ENCODE results near the gene UBP1. TPM values are rescaled to one million over a fixed set of nuclear protein-coding genes. Genes with fewer than 3 reads are reported as not detected.

UBP1 gene
- total RNA-seq, 1 experiment from 2014 or later: 69.5 TPM

DNA sequence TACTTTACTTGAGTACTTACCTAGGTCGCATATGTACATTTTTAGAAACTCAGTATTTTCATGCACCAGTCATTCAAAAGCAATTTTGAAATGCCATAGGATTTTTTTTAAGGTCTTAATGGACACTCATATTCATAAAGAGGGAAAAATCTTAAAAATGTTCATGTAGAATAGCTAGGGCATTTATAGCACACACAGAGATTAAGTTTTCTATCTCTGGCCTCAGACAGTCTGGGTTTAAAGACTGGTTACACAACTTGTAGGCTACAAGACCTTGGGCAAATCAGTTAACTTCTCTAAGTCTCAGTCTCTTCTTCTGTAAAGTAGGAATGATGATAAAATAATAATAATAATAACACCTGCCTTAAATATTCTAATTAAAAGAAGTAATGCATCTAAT is 48.5 kb upstream of the UBP1 start:
- TF ChIP-seq, protein P1, sequence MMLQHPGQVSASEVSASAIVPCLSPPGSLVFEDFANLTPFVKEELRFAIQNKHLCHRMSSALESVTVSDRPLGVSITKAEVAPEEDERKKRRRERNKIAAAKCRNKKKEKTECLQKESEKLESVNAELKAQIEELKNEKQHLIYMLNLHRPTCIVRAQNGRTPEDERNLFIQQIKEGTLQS (IDR thresholded peaks at IDR 0.05): no peak
- TF ChIP-seq SIN3A (IDR thresholded peaks at IDR 0.05; ENCODE audit: low read depth) (no peak), YY1 (IDR thresholded peaks at IDR 0.05; ENCODE audit: extremely low read depth, insufficient replicate concordance, low read depth, low read length) (no peak), SRF (IDR thresholded peaks at IDR 0.05; ENCODE audit: low read depth) (no peak), CBX3 (IDR thresholded peaks at IDR 0.05; ENCODE audit: low read depth) (no peak), FOSL1 (IDR thresholded peaks at IDR 0.05; ENCODE audit: low read depth) (no peak), TCF7L2 (IDR thresholded peaks at IDR 0.05; ENCODE audit: borderline replicate concordance, extremely low read depth, insufficient read depth, insufficient read length) (no peak), SP1 (IDR thresholded peaks at IDR 0.05; ENCODE audit: low read depth) (no peak), POLR2AphosphoS5 (IDR thresholded peaks at IDR 0.05; ENCODE audit: low read depth, low read length) (no peak), EGR1 (IDR thresholded peaks at IDR 0.05; ENCODE audit: low read depth) (no peak)
- TF ChIP-seq, protein P2, sequence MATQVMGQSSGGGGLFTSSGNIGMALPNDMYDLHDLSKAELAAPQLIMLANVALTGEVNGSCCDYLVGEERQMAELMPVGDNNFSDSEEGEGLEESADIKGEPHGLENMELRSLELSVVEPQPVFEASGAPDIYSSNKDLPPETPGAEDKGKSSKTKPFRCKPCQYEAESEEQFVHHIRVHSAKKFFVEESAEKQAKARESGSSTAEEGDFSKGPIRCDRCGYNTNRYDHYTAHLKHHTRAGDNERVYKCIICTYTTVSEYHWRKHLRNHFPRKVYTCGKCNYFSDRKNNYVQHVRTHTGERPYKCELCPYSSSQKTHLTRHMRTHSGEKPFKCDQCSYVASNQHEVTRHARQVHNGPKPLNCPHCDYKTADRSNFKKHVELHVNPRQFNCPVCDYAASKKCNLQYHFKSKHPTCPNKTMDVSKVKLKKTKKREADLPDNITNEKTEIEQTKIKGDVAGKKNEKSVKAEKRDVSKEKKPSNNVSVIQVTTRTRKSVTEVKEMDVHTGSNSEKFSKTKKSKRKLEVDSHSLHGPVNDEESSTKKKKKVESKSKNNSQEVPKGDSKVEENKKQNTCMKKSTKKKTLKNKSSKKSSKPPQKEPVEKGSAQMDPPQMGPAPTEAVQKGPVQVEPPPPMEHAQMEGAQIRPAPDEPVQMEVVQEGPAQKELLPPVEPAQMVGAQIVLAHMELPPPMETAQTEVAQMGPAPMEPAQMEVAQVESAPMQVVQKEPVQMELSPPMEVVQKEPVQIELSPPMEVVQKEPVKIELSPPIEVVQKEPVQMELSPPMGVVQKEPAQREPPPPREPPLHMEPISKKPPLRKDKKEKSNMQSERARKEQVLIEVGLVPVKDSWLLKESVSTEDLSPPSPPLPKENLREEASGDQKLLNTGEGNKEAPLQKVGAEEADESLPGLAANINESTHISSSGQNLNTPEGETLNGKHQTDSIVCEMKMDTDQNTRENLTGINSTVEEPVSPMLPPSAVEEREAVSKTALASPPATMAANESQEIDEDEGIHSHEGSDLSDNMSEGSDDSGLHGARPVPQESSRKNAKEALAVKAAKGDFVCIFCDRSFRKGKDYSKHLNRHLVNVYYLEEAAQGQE (IDR thresholded peaks at IDR 0.05; ENCODE audit: low read depth): no peak
- TF ChIP-seq, protein P3, sequence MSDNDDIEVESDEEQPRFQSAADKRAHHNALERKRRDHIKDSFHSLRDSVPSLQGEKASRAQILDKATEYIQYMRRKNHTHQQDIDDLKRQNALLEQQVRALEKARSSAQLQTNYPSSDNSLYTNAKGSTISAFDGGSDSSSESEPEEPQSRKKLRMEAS (IDR thresholded peaks at IDR 0.05): no peak
- TF ChIP-seq, protein P4, sequence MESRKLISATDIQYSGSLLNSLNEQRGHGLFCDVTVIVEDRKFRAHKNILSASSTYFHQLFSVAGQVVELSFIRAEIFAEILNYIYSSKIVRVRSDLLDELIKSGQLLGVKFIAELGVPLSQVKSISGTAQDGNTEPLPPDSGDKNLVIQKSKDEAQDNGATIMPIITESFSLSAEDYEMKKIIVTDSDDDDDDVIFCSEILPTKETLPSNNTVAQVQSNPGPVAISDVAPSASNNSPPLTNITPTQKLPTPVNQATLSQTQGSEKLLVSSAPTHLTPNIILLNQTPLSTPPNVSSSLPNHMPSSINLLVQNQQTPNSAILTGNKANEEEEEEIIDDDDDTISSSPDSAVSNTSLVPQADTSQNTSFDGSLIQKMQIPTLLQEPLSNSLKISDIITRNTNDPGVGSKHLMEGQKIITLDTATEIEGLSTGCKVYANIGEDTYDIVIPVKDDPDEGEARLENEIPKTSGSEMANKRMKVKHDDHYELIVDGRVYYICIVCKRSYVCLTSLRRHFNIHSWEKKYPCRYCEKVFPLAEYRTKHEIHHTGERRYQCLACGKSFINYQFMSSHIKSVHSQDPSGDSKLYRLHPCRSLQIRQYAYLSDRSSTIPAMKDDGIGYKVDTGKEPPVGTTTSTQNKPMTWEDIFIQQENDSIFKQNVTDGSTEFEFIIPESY (IDR thresholded peaks at IDR 0.05; ENCODE audit: extremely low read depth, insufficient replicate concordance, low read length): no peak
- TF ChIP-seq, protein P5, sequence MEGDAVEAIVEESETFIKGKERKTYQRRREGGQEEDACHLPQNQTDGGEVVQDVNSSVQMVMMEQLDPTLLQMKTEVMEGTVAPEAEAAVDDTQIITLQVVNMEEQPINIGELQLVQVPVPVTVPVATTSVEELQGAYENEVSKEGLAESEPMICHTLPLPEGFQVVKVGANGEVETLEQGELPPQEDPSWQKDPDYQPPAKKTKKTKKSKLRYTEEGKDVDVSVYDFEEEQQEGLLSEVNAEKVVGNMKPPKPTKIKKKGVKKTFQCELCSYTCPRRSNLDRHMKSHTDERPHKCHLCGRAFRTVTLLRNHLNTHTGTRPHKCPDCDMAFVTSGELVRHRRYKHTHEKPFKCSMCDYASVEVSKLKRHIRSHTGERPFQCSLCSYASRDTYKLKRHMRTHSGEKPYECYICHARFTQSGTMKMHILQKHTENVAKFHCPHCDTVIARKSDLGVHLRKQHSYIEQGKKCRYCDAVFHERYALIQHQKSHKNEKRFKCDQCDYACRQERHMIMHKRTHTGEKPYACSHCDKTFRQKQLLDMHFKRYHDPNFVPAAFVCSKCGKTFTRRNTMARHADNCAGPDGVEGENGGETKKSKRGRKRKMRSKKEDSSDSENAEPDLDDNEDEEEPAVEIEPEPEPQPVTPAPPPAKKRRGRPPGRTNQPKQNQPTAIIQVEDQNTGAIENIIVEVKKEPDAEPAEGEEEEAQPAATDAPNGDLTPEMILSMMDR (IDR thresholded peaks at IDR 0.05 in 2 of 3, conservative IDR thresholded peaks at IDR 0.05 in 1 of 3; ENCODE audit: borderline replicate concordance in 1 of 3, insufficient read depth in 1 of 3, low read depth in 2 of 3, low read length in 2 of 3): no peak
- ChIA-PET CTCF (interaction anchor here (0.5 kb wide), 1 partner anchor 379 kb away, joined by 5 read pairs; no protein-coding TSS in a partner anchor), POLR2A (no interaction called here), RAD21 (ENCODE audit: low non-redundant PET in 1 of 2, low total read pairs in 2 of 2, uncharacterized antibody in 2 of 2, unreplicated experiment in 2 of 2) (no interaction called here)
- Histone ChIP-seq H4K20me1 (ENCODE audit: insufficient read depth) (no peaks in the 10 kb centered on the region), H3K9me3 (ENCODE audit: control insufficient read depth in 1 of 2, insufficient read depth in 1 of 2, low read depth in 1 of 2, low read length in 2 of 2) (no peaks in the 10 kb centered on the region), H3K27ac (ENCODE audit: low read depth, low read length) (no peak overlapping the region), H3K79me2 (ENCODE audit: insufficient read depth, low read length) (no peaks in the 10 kb centered on the region), H2AFZ (ENCODE audit: low read depth, low read length, poor library complexity, severe bottlenecking) (no peak overlapping the region), H3K4me1 (ENCODE audit: control insufficient read depth in 1 of 2, insufficient read depth in 2 of 2, low read length in 2 of 2) (no peaks in the 10 kb centered on the region), H3K36me3 (ENCODE audit: control insufficient read depth in 1 of 2, insufficient read depth in 2 of 2, low read length in 2 of 2) (no peaks in the 10 kb centered on the region), H3K9me2 (ENCODE audit: insufficient read depth) (no peaks in the 10 kb centered on the region), H3K4me3 (replicated peaks in 1 of 2; ENCODE audit: low read depth in 1 of 2, low read length in 2 of 2) (no peak overlapping the region), H3K9ac (ENCODE audit: low read length) (no peak overlapping the region), H3K4me2 (ENCODE audit: low read length) (no peak overlapping the region), H3K27me3 (ENCODE audit: insufficient read depth, low read length) (no peaks in the 10 kb centered on the region)
- no peak for DNase-seq (ENCODE audit: low read depth, low spot score)
- no peak for ATAC-seq
- no TSS peak for BruUV-seq (replicated peaks)
- intact Hi-C loops (cut with micrococcal nuclease): no loop called here
